Endothelial cell (in vitro differentiated cells): ENCODE data around the gene CELSR3. TPM values are rescaled to one million over a fixed set of nuclear protein-coding genes. Genes with fewer than 3 reads are reported as not detected.

Experiments used
- DNase-seq: peaks from one replicate; pipeline ENCODE4 v3.0.0; 2021; ENCODE audit warnings: low spot score
- H3K27ac Mint-ChIP-seq: one replicate; pipeline ENCODE4 v1.8.0; 2021; ENCODE audit warnings: mixed read lengths, inconsistent platforms; ENCODE audit not compliant: unreplicated experiment
- H3K27me3 Mint-ChIP-seq: one replicate; pipeline ENCODE4 v1.8.0; 2021; ENCODE audit warnings: mild to moderate bottlenecking, moderate library complexity, mixed read lengths, inconsistent platforms; ENCODE audit not compliant: unreplicated experiment
- H3K36me3 Mint-ChIP-seq: one replicate; pipeline ENCODE4 v1.8.0; 2021; ENCODE audit warnings: mild to moderate bottlenecking, low read depth, mixed read lengths, inconsistent platforms; ENCODE audit not compliant: unreplicated experiment
- H3K4me1 Mint-ChIP-seq: one replicate; pipeline ENCODE4 v1.8.0; 2021; ENCODE audit warnings: mild to moderate bottlenecking, mixed read lengths, inconsistent platforms; ENCODE audit not compliant: unreplicated experiment
- H3K4me3 Mint-ChIP-seq: one replicate; pipeline ENCODE4 v1.8.0; 2021; ENCODE audit warnings: mild to moderate bottlenecking, mixed read lengths, inconsistent platforms; ENCODE audit not compliant: unreplicated experiment
- H3K9me3 Mint-ChIP-seq: one replicate; pipeline ENCODE4 v1.8.0; 2021; ENCODE audit warnings: mixed read lengths, inconsistent platforms; ENCODE audit not compliant: unreplicated experiment
- CTCF ChIP-seq: fragments of 200-600 bp; sonication (generic); IDR thresholded peaks from one replicate; pipeline ENCODE4 v1.5.0; 2021; ENCODE audit warnings: antibody characterized with exemption; ENCODE audit not compliant: unreplicated experiment
- total RNA-seq: library from RNA; stranded (reverse); fragmentation: NEBNext Ultra II Directional; extraction: Animal tissue kit (Norgen Biotek cat#: 25700); gene quantifications from one replicate; pipeline ENCODE4 v1.2.1, GENCODE V29; 2021; ENCODE audit not compliant: unreplicated experiment

CELSR3 gene
- total RNA-seq, 1 donor from 2014 or later = 7.6 TPM

GRCh38 chr3:48656061-48656840, 6.4 kb downstream of the CELSR3 start:
- H3K4me3 Mint-ChIP-seq = no peak overlapping the region
- peak; percentile 82 for DNase-seq

GRCh38 chr3:48655606-48656005, 7.1 kb downstream of the CELSR3 start:
- peaks cover 8% of the 10 kb centered on the region for H3K4me1 Mint-ChIP-seq
- peaks cover 26% of the 10 kb centered on the region for H3K27me3 Mint-ChIP-seq
- peaks cover 13% of the 10 kb centered on the region for H3K36me3 Mint-ChIP-seq

More at GRCh38 chr3:48656061-48656840, 6.4 kb downstream of the CELSR3 start:
- Mint-ChIP-seq H3K9me3 (no peaks in the 10 kb centered on the region), H3K36me3 (peaks cover 8% of the 10 kb centered on the region), H3K27ac (no peak overlapping the region), H3K4me1 (peaks cover 8% of the 10 kb centered on the region), H3K27me3 (peaks cover 23% of the 10 kb centered on the region)
- TF ChIP-seq CTCF = peak; percentile 74

GRCh38 chr3:48655063-48655462, 7.6 kb downstream of the CELSR3 start:
- Mint-ChIP-seq H3K9me3 (no peaks in the 10 kb centered on the region), H3K27ac (no peak overlapping the region), H3K27me3 (peaks cover 26% of the 10 kb centered on the region), H3K4me1 (peaks cover 8% of the 10 kb centered on the region), H3K36me3 (peaks cover 13% of the 10 kb centered on the region), H3K4me3 (peak overlapping the region; percentile 59)
- DNase-seq = no peak
- TF ChIP-seq CTCF = no peak

More at GRCh38 chr3:48655606-48656005, 7.1 kb downstream of the CELSR3 start:
- TF ChIP-seq CTCF = no peak
- H3K27ac Mint-ChIP-seq = no peak overlapping the region
- no peak for DNase-seq
- no peaks in the 10 kb centered on the region for H3K9me3 Mint-ChIP-seq
- peak overlapping the region; percentile 59 for H3K4me3 Mint-ChIP-seq

GRCh38 chr3:48652923-48653715, 9.6 kb downstream of the CELSR3 start:
- no peak overlapping the region for H3K27ac Mint-ChIP-seq
- peaks cover 26% of the 10 kb centered on the region for H3K27me3 Mint-ChIP-seq
- H3K9me3 Mint-ChIP-seq = no peaks in the 10 kb centered on the region
- no peak for TF ChIP-seq CTCF
- H3K4me3 Mint-ChIP-seq = no peak overlapping the region
- peaks cover 15% of the 10 kb centered on the region for H3K36me3 Mint-ChIP-seq
- peaks cover 8% of the 10 kb centered on the region for H3K4me1 Mint-ChIP-seq
- no peak for DNase-seq

- no peak overlapping the region for H3K27ac Mint-ChIP-seq
- peaks cover 8% of the 10 kb centered on the region for H3K4me1 Mint-ChIP-seq
- peaks cover 21% of the 10 kb centered on the region for H3K27me3 Mint-ChIP-seq
- H3K9me3 Mint-ChIP-seq = no peaks in the 10 kb centered on the region
- no peak for TF ChIP-seq CTCF
- no peak for DNase-seq
- H3K36me3 Mint-ChIP-seq = peaks cover 15% of the 10 kb centered on the region
- no peak overlapping the region for H3K4me3 Mint-ChIP-seq
These were observed 10.9 kb downstream of the CELSR3 start for GRCh38 chr3:48651771-48652170.
